Gastrocnemius medialis (tissue), 4 donors: Measurements from ENCODE around the gene POLG.

Source experiments
- CTCF ChIP-seq, 5 experiments: fragments of 450-650 bp in 3 of 5; fragments of 200-600 bp in 2 of 5; sonication (generic) in 2 of 5; IDR thresholded peaks in 4 of 5; conservative IDR thresholded peaks in 1 of 5; 1 replicate in 4 of 5; 2 replicates in 1 of 5; pipeline ENCODE4 v1.5.1; 2016 to 2019; ENCODE audit warnings: antibody characterized with exemption in 5 of 5, mild to moderate bottlenecking in 3 of 5, moderate library complexity in 3 of 5
- POLR2A ChIP-seq, 2 donors: fragments of 450-650 bp; IDR thresholded peaks; one replicate each; pipeline ENCODE4 v1.6.1; 2017; ENCODE audit warnings: antibody characterized with exemption in 2 of 2, mild to moderate bottlenecking in 2 of 2, moderate library complexity in 2 of 2

- TF ChIP-seq CTCF (IDR thresholded peaks at IDR 0.05 in 4 of 5, conservative IDR thresholded peaks at IDR 0.05 in 1 of 5) (no peak), POLR2A (IDR thresholded peaks at IDR 0.05) (no peak)
These were observed 48.9 kb upstream of the POLG start for GRCh38 chr15:89383365-89384175.
